ENCODE results near the gene OASL.
A peak's percentile ranks its signal among the peaks of the same experiment; 100 is the strongest.

OASL gene

DNA sequence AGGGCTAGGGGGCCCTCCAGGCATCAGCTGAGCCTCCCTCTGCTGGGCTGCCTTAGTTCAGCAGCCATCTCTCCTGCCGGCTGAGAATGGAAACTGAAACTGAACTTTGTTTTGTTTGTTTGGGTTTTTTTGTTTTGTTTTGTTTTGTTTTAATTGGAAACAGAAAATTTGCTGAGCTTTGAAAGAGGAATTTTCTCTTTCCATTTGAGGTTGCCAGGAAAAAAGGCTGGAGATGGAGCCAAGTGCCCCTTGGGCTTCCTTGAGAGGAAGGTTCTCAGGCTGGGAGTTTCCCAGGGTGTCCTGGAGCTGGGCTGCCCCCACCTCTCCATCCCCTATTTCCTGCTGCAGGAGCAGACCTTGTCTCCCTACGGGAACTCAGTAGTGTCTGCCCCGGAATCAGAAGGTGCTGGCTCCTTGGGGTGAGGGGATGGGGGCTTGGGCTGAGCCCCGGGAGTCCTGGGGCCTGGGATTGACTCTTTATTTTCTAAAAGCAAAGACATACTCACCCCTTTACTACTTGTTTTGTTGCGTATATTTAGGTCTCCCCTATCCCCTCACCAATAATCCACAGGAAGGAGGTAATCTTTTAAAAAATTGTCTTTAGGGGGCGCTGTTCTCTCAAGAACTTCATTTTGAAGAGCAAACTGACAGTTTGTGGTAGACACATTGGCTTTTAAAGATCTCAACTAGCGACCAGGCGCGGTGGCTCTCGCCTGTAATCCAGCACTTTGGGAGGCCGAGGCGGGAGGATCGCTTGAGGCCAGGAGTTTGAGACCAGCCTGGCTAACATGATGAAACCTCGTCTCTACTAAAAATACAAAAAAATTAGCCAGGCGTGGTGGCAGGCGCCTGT lies 21.3 kb upstream of the OASL start:
- ChIA-PET CTCF (interaction anchor here (0.6 to 2.0 kb wide), 5 partner anchors 15 to 477 kb away, joined by 3 to 8 read pairs (median 3); no protein-coding TSS in a partner anchor), POLR2A (no interaction called here)
- peak; percentile 42 for DNase-seq (ENCODE audit: extremely low spot score)
- no peak for TF ChIP-seq L3MBTL2 (conservative IDR thresholded peaks at IDR 0.05)
- TF ChIP-seq LEF1 (IDR thresholded peaks at IDR 0.05; ENCODE audit: borderline replicate concordance) = no peak
- peak; percentile 82 for TF ChIP-seq PKNOX1 (IDR thresholded peaks at IDR 0.05)
- no peak for TF ChIP-seq ZNF384 (IDR thresholded peaks at IDR 0.05)

DNA sequence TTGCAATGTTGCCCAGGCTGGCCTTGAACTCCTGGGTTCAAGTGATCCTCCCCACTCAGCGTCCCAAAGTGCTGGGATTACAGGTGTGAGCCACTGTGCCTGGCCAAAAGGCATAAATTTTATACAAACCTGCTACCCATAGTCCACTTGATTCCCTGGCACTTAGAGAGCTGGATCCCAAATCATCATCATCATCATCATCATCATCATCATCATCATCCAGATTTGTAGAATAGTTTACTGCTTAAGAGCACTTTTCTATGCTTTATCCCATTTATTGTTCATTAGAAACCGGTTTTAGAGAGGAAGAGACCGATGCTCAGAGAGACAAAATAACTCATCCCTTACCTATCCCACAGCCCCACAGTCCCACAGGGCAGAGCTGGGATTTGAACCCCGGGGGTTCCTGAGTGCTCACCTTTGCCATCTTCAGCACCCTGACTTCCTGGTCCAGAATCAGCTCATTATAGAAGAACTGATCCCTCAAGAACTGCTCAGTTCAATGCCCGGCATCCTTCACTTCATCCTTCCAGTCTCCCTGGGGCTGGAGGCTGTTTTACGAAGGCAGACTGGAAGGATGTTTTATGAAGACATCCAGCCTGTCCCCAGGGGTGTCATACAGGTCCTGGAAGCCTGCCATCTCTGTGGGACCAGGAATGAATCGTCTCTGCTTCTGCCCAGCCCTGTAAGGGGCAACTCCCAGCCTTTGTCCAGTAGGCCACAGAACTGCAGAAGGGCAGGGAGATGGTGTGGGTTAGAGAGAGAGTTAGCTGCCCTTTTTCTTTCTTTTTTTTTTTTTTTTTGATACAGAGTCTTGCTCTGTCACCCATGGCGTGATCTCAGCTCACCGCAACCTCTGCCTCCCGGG lies 20.2 kb upstream of the OASL start:
- no peak for DNase-seq (ENCODE audit: extremely low spot score)
- TF ChIP-seq PKNOX1 (IDR thresholded peaks at IDR 0.05) (no peak), TARDBP (IDR thresholded peaks at IDR 0.05) (no peak), ZNF384 (IDR thresholded peaks at IDR 0.05) (no peak), ARNT (IDR thresholded peaks at IDR 0.05) (no peak), FOXA1 (IDR thresholded peaks at IDR 0.05) (no peak), CTBP1 (IDR thresholded peaks at IDR 0.05; ENCODE audit: borderline replicate concordance) (no peak), SP1 (IDR thresholded peaks at IDR 0.05) (no peak), HDGF (IDR thresholded peaks at IDR 0.05; ENCODE audit: borderline replicate concordance) (no peak), ELF4 (IDR thresholded peaks at IDR 0.05) (no peak), NFRKB (IDR thresholded peaks at IDR 0.05) (no peak), SUZ12 (IDR thresholded peaks at IDR 0.05) (no peak), FOXK2 (IDR thresholded peaks at IDR 0.05) (no peak), FOXM1 (IDR thresholded peaks at IDR 0.05; ENCODE audit: borderline replicate concordance) (no peak), BHLHE40 (IDR thresholded peaks at IDR 0.05; ENCODE audit: borderline replicate concordance) (no peak), L3MBTL2 (conservative IDR thresholded peaks at IDR 0.05) (no peak), LEF1 (IDR thresholded peaks at IDR 0.05; ENCODE audit: borderline replicate concordance) (no peak)
- ChIA-PET POLR2A (no interaction called here), CTCF (interaction anchor here (0.6 to 0.7 kb wide), 2 partner anchors 60 to 226 kb away, joined by 3 to 4 read pairs; no protein-coding TSS in a partner anchor)

- no peak for TF ChIP-seq FOXK2 (IDR thresholded peaks at IDR 0.05)
- POLR2A ChIA-PET = no interaction called here
- DNase-seq (ENCODE audit: extremely low spot score) = no peak
- CTCF ChIA-PET = interaction anchor here (0.7 to 1.3 kb wide), 4 partner anchors 9 to 156 kb away, joined by 3 to 4 read pairs (median 4); no protein-coding TSS in a partner anchor
These were observed 18.7 kb upstream of the OASL start for GRCh38 chr12:121057794-121058193.

DNA sequence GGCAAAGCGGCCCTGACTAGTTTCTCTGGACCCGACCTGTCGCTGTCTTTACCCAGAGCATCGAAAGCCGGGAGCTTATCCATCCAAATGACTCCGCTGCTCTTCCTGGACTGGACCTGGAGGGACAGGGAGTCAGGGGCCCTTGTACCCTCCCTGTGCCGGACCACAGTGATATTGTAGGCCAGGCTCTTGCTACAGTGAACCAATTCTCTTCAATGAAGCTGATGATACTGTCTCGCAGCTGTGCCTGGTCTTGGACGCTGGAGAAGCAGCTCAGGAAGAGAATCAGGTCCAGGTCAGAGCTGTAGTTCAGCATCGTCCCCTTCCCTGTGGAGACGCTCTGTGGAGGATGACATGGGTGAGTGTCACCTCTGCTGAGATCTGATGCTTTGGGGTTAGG lies 14.7 kb upstream of the OASL start:
- DNase-seq (ENCODE audit: extremely low spot score) = no peak
- TF ChIP-seq PKNOX1 (IDR thresholded peaks at IDR 0.05) = no peak
- no peak for TF ChIP-seq BHLHE40 (IDR thresholded peaks at IDR 0.05; ENCODE audit: borderline replicate concordance)
- TF ChIP-seq ZNF384 (IDR thresholded peaks at IDR 0.05) = no peak
- TF ChIP-seq CTBP1 (IDR thresholded peaks at IDR 0.05; ENCODE audit: borderline replicate concordance) = no peak
- no peak for TF ChIP-seq SP1 (IDR thresholded peaks at IDR 0.05)
- no peak for TF ChIP-seq FOXA1 (IDR thresholded peaks at IDR 0.05)
- no peak for TF ChIP-seq L3MBTL2 (conservative IDR thresholded peaks at IDR 0.05)
- TF ChIP-seq SUZ12 (IDR thresholded peaks at IDR 0.05) = no peak
- no peak for TF ChIP-seq LEF1 (IDR thresholded peaks at IDR 0.05; ENCODE audit: borderline replicate concordance)
- TF ChIP-seq HDGF (IDR thresholded peaks at IDR 0.05; ENCODE audit: borderline replicate concordance) = no peak
- TF ChIP-seq ARNT (IDR thresholded peaks at IDR 0.05) = no peak
- no peak for TF ChIP-seq TARDBP (IDR thresholded peaks at IDR 0.05)
- TF ChIP-seq NFRKB (IDR thresholded peaks at IDR 0.05) = no peak
- TF ChIP-seq FOXK2 (IDR thresholded peaks at IDR 0.05) = no peak
- TF ChIP-seq ELF4 (IDR thresholded peaks at IDR 0.05) = no peak
- no peak for TF ChIP-seq FOXM1 (IDR thresholded peaks at IDR 0.05; ENCODE audit: borderline replicate concordance)
- ChIA-PET CTCF (interaction anchor here (0.8 kb wide), 1 partner anchor 55 kb away, joined by 3 read pairs; no protein-coding TSS in a partner anchor), POLR2A (no interaction called here)

DNA sequence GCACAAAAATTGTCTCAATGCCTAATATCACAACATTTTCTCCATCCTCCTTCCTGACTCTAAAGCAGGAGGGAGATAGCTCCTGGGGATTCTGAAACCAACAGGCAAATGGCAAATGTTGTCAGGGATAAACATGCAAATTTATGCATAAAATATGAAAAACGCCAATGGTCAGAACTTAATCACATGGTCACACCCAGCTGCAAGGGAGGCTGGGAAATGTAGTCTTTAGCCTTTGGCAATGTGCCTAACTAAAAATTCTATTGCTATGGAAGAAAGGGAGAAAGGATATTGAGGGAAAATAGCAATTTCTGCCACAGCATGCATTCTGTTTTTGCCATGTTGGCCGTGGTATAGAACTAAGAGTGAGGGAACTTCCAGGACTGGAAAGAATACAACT lies 11.7 kb upstream of the OASL start:
- no peak for TF ChIP-seq HDGF (IDR thresholded peaks at IDR 0.05; ENCODE audit: borderline replicate concordance)
- no peak for TF ChIP-seq TARDBP (IDR thresholded peaks at IDR 0.05)
- TF ChIP-seq L3MBTL2 (conservative IDR thresholded peaks at IDR 0.05) = no peak
- no peak for TF ChIP-seq SP1 (IDR thresholded peaks at IDR 0.05)
- no peak for TF ChIP-seq ELF4 (IDR thresholded peaks at IDR 0.05)
- TF ChIP-seq PKNOX1 (IDR thresholded peaks at IDR 0.05) = no peak
- no peak for TF ChIP-seq NFRKB (IDR thresholded peaks at IDR 0.05)
- POLR2A ChIA-PET = interaction anchor here (0.6 kb wide), 1 partner anchor 59 kb away, joined by 3 read pairs; no protein-coding TSS in a partner anchor
- no peak for DNase-seq (ENCODE audit: extremely low spot score)
- CTCF ChIA-PET = interaction anchor here (0.6 kb wide), 1 partner anchor 11 kb away, joined by 7 read pairs; no protein-coding TSS in a partner anchor

All from HEK293T (cell line).